Neuronal stem cell (in vitro differentiated cells): Measurements from ENCODE around the gene ZNF747.

Experiments used
- DNase-seq: peaks from one replicate; pipeline ENCODE4 v3.0.0-alpha.2; 2013; ENCODE audit warnings: low spot score
- H2AFZ ChIP-seq: one replicate; pipeline ENCODE4 v1.6.1; 2013; ENCODE audit warnings: mild to moderate bottlenecking, low read length, inconsistent platforms
- H2AK5ac ChIP-seq: 2 replicates; pipeline ENCODE4 v1.6.1; 2013; ENCODE audit warnings: low read depth, mild to moderate bottlenecking, inconsistent platforms, low read length, moderate library complexity, mixed read lengths
- H2BK120ac ChIP-seq: 2 replicates; pipeline ENCODE4 v1.6.1; 2013; ENCODE audit warnings: low read depth, mild to moderate bottlenecking, inconsistent platforms, low read length, moderate library complexity, mixed read lengths
- H2BK12ac ChIP-seq: one replicate; pipeline ENCODE4 v1.6.1; 2013; ENCODE audit warnings: low read length, inconsistent platforms
- H2BK15ac ChIP-seq: 2 replicates; pipeline ENCODE4 v1.6.1; 2013; ENCODE audit warnings: mild to moderate bottlenecking, low read length, inconsistent platforms, mixed read lengths
- H2BK5ac ChIP-seq: one replicate; pipeline ENCODE4 v1.6.1; 2013; ENCODE audit warnings: inconsistent platforms, mild to moderate bottlenecking, low read length, moderate library complexity
- H3K14ac ChIP-seq: one replicate; pipeline ENCODE4 v1.6.1; 2013; ENCODE audit warnings: low read length, inconsistent platforms
- H3K18ac ChIP-seq: 2 replicates; pipeline ENCODE4 v1.6.1; 2013; ENCODE audit warnings: low read length, inconsistent platforms
- H3K23ac ChIP-seq: 2 replicates; pipeline ENCODE4 v1.6.1; 2013; ENCODE audit warnings: low read depth, mild to moderate bottlenecking, mixed read lengths, low read length, inconsistent platforms; ENCODE audit not compliant: poor library complexity
- H3K27ac ChIP-seq: replicated peaks from 3 replicates; pipeline ENCODE4 v1.5.1; 2013; ENCODE audit warnings: low read length, inconsistent platforms
- H3K27me3 ChIP-seq, 3 experiments: 2 replicates each; pipeline ENCODE4 v1.6.1; 2013; ENCODE audit warnings: low read length in 3 of 3, mild to moderate bottlenecking in 2 of 3, inconsistent platforms in 1 of 3, low read depth in 1 of 3, mixed read lengths in 1 of 3, moderate library complexity in 1 of 3; ENCODE audit not compliant: control insufficient read depth in 3 of 3, insufficient read depth in 3 of 3
- H3K36me3 ChIP-seq, 2 donors: replicated peaks in 1 of 2; 2 replicates each; pipeline ENCODE4 v1.6.1; 2013; ENCODE audit warnings: low read length in 2 of 2; ENCODE audit not compliant: control insufficient read depth in 2 of 2, insufficient read depth in 2 of 2
- H3K4ac ChIP-seq: 2 replicates; pipeline ENCODE4 v1.6.1; 2013; ENCODE audit warnings: inconsistent platforms, mild to moderate bottlenecking, low read length, moderate library complexity
- H3K4me1 ChIP-seq, 2 donors: 1 replicate in 1 of 2; 2 replicates in 1 of 2; pipeline ENCODE4 v1.6.1; 2013; ENCODE audit warnings: low read length in 2 of 2, low read depth in 1 of 2; ENCODE audit not compliant: control insufficient read depth in 2 of 2, insufficient read depth in 1 of 2
- H3K4me2 ChIP-seq: one replicate; pipeline ENCODE4 v1.6.1; 2013; ENCODE audit warnings: mild to moderate bottlenecking, low read length, inconsistent platforms; ENCODE audit not compliant: insufficient read depth, poor library complexity, severe bottlenecking
- H3K4me3 ChIP-seq, 2 donors: 2 replicates each; pipeline ENCODE4 v1.5.1; 2013; ENCODE audit warnings: low read length in 2 of 2, mild to moderate bottlenecking in 2 of 2, inconsistent platforms in 1 of 2, moderate library complexity in 1 of 2
- H3K79me1 ChIP-seq: one replicate; pipeline ENCODE4 v1.6.1; 2013; ENCODE audit warnings: low read depth, mild to moderate bottlenecking, inconsistent platforms, low read length, moderate library complexity
- H3K9ac ChIP-seq: one replicate; pipeline ENCODE4 v1.6.1; 2013; ENCODE audit warnings: mild to moderate bottlenecking, low read depth, low read length, inconsistent platforms; ENCODE audit not compliant: poor library complexity
- H3K9me3 ChIP-seq, 2 donors: replicated peaks in 1 of 2; 2 replicates each; pipeline versions ENCODE3 to v1.6.1; 2013; ENCODE audit warnings: low read length in 2 of 2, mild to moderate bottlenecking in 2 of 2, inconsistent platforms in 1 of 2, low read depth in 1 of 2, mixed read lengths in 1 of 2, moderate library complexity in 1 of 2; ENCODE audit not compliant: control insufficient read depth in 2 of 2, insufficient read depth in 1 of 2
- H4K8ac ChIP-seq: one replicate; pipeline ENCODE4 v1.6.1; 2013; ENCODE audit warnings: low read depth, mild to moderate bottlenecking, inconsistent platforms, low read length, moderate library complexity
- H4K91ac ChIP-seq: one replicate; pipeline ENCODE4 v1.6.1; 2013; ENCODE audit warnings: low read length, low read depth, mild to moderate bottlenecking, inconsistent platforms; ENCODE audit not compliant: poor library complexity
- WGBS, 2 donors: extraction: QIAGEN DNeasy Blood & Tissue Kit; methylation state at CpG; one replicate each; pipeline ENCODE4 v1.1.7; 2013; ENCODE audit warnings: missing lambda C conversion rate in 2 of 2, mixed read lengths in 1 of 2; ENCODE audit not compliant: insufficient read length in 2 of 2, insufficient replicate concordance in 1 of 2; ENCODE audit errors: extremely low coverage in 2 of 2; 5-methylcytosine and 5-hydroxymethylcytosine counted together

The ZNF747 gene

DNA sequence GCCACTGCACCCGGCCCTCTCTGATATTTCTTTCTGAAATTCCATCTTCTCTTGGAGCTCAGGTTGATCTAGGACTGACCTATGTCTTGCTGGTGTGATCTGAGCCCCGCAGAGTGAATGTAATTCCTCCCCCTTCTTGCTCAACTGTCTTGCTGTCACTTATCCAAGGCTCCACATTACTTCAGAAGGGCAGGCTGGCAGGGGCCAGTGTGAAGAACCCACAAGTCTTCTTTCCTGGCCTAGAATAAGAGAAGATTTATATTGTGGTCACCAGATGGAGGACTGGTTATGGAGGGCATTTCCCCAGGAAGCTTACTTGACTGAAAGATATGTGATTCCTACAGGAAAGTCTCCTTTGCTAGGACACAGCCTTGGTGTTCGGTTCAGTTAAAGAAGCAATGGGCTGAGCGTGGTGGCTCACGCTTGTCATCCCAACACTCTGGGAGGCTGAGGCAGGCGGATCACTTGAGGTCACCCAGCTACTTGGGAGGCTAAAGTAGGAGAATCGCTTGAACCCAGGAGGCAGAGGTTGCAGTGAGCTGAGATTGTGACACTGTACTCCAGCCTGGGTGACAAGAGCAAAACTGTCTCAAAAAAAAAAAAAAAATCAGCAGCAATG is 48.7 kb downstream of the ZNF747 start:
- Histone ChIP-seq H3K27me3 (peaks cover 0 to 5% (median 0%) of the 10 kb centered on the region in 3 experiments), H3K18ac (no peak overlapping the region), H3K27ac (no peak overlapping the region), H3K9ac (no peak overlapping the region), H2BK5ac (no peak overlapping the region), H3K23ac (no peak overlapping the region), H3K4ac (no peak overlapping the region), H2BK15ac (no peak overlapping the region), H3K4me2 (no peak overlapping the region), H2AFZ (no peak overlapping the region), H3K9me3 (no peaks in the 10 kb centered on the region), H2BK120ac (no peak overlapping the region), H3K79me1 (no peaks in the 10 kb centered on the region), H4K8ac (no peak overlapping the region), H2AK5ac (no peak overlapping the region), H4K91ac (no peak overlapping the region), H2BK12ac (no peak overlapping the region), H3K36me3 (no peaks in the 10 kb centered on the region), H3K4me1 (peaks cover 2 to 7% of the 10 kb centered on the region in 2 donors), H3K14ac (no peak overlapping the region), H3K4me3 (no peak overlapping the region)
- WGBS, 2 donors: no CpG with 5 or more reads among the region's 7 CpGs
- DNase-seq: no peak

DNA sequence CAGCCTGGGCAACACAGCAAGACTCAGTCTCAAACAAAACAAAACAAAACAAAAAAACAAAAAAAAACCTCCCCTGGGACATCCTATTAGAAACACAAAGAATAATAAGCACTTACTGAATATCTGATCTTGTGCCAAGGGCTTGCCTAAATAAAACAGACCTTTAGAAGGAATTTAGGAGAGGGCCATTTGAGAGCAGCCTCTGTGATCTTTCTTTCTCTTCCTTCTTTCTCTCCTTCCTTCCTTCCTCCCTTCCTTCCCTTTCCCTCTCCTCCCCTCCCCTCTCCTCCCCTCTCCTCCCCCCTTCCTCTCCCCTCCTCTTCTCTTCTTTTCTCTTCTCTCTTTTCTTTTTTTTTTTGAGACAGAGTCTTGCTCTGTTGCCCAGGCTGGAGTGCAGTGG is 49.8 kb downstream of the ZNF747 start:
- Histone ChIP-seq H2BK5ac (no peak overlapping the region), H3K4me3 (no peak overlapping the region), H3K4ac (no peak overlapping the region), H3K27me3 (peaks cover 0 to 5% (median 0%) of the 10 kb centered on the region in 3 experiments), H3K4me1 (peaks cover 0 to 4% of the 10 kb centered on the region in 2 donors), H3K18ac (no peak overlapping the region), H2AK5ac (no peak overlapping the region), H3K79me1 (no peaks in the 10 kb centered on the region), H3K9me3 (no peaks in the 10 kb centered on the region), H4K8ac (no peak overlapping the region), H2BK120ac (no peak overlapping the region), H4K91ac (no peak overlapping the region), H3K36me3 (no peaks in the 10 kb centered on the region), H3K4me2 (no peak overlapping the region), H2BK15ac (no peak overlapping the region), H3K14ac (no peak overlapping the region), H3K27ac (no peak overlapping the region), H3K23ac (no peak overlapping the region), H3K9ac (no peak overlapping the region), H2BK12ac (no peak overlapping the region), H2AFZ (no peak overlapping the region)
- DNase-seq: no peak

DNA sequence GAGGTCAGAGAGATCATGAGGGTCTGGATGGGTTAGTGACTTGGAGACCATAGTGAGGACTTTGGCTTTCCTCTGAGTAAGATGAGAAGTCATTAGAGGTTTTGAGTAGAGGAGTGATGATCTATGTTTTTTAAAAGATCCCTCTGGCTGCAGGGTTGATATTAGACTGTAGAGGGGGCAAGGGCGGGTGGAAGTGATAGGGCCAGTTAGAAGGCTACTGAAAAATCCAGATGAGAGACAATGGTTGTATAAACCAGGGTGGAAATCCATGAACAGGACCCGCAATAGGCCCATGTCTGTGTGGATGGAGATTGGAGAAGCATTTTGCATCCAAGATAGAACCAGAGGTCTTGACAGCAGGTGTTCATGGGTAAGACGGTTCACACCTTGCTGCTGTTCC is 52.3 kb downstream of the ZNF747 start:
- Histone ChIP-seq H3K14ac (no peak overlapping the region), H4K91ac (no peak overlapping the region), H4K8ac (no peak overlapping the region), H3K9ac (no peak overlapping the region), H3K4ac (no peak overlapping the region), H3K4me2 (no peak overlapping the region), H2AFZ (no peak overlapping the region), H2BK12ac (no peak overlapping the region), H2AK5ac (no peak overlapping the region), H3K23ac (no peak overlapping the region), H3K27me3 (peaks cover 0 to 2% (median 0%) of the 10 kb centered on the region in 3 experiments), H3K4me3 (no peak overlapping the region), H3K27ac (no peak overlapping the region), H2BK120ac (no peak overlapping the region), H3K79me1 (no peaks in the 10 kb centered on the region), H3K9me3 (no peaks in the 10 kb centered on the region), H3K4me1 (no peaks in the 10 kb centered on the region), H2BK5ac (no peak overlapping the region), H2BK15ac (no peak overlapping the region), H3K36me3 (no peaks in the 10 kb centered on the region), H3K18ac (no peak overlapping the region)
- no peak for DNase-seq
- WGBS, 2 donors: no CpG with 5 or more reads among the region's 3 CpGs

DNA sequence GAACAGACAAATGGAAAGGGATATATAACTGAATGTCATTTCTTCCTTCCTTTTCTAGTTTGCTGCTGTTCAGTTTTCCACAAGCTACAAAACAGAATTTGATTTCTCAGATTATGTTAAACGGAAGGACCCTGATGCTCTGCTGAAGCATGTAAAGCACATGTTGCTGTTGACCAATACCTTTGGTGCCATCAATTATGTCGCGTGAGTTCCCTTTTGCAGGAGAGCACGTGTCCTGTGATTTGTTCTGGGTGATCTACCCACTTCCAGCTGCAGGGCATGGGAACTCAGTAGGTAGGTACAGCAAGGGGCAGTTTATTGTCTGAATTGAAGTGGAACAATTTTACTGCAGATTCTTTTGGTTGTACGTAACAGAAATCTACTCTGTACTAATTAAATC is 53.3 kb downstream of the ZNF747 start:
- no CpG with 5 or more reads among the region's 5 CpGs for WGBS, 2 donors
- no peak overlapping the region for H2AFZ ChIP-seq
- no peak overlapping the region for H3K23ac ChIP-seq
- H3K36me3 ChIP-seq: no peaks in the 10 kb centered on the region
- no peak overlapping the region for H4K91ac ChIP-seq
- H2BK5ac ChIP-seq: no peak overlapping the region
- no peak overlapping the region for H4K8ac ChIP-seq
- H2BK120ac ChIP-seq: no peak overlapping the region
- no peak overlapping the region for H2AK5ac ChIP-seq
- no peak overlapping the region for H3K4me3 ChIP-seq
- no peak overlapping the region for H3K14ac ChIP-seq
- no peak overlapping the region for H3K4ac ChIP-seq
- H3K79me1 ChIP-seq: no peaks in the 10 kb centered on the region
- no peak overlapping the region for H3K4me2 ChIP-seq
- no peaks in the 10 kb centered on the region for H3K27me3 ChIP-seq
- no peak overlapping the region for H3K27ac ChIP-seq
- no peaks in the 10 kb centered on the region for H3K9me3 ChIP-seq
- H3K9ac ChIP-seq: no peak overlapping the region
- H2BK15ac ChIP-seq: no peak overlapping the region
- no peak for DNase-seq
- no peaks in the 10 kb centered on the region for H3K4me1 ChIP-seq
- H3K18ac ChIP-seq: no peak overlapping the region
- H2BK12ac ChIP-seq: no peak overlapping the region
